WTC11 (cell line): ENCODE measurements around the gene SAP30L. TPM values are rescaled to one million over a fixed set of nuclear protein-coding genes. Genes with fewer than 3 reads are reported as not detected.

Experiments
- ATAC-seq: fragments of 200-7000 bp; cut with Tn5 transposase; 2 replicates; pipeline ENCODE4 v1.10.0; 2021; ENCODE audit warnings: mild to moderate bottlenecking, moderate library complexity
- Bru-seq: library from RNA; stranded (reverse); fragments of 400-500 nt; gene quantifications from one replicate; lab custom pipeline; 2021; lab: Mats Ljungman, UMichigan
- CTCF ChIA-PET: fragments of 300-600 bp; sonication (Branson Sonifier 250); formaldehyde crosslinking; loops from one replicate; lab custom pipeline; 2021; ENCODE audit warnings: antibody characterized with exemption; lab: Charles Lee
- POLR2A ChIA-PET: fragments of 350-600 bp; sonication (Branson Sonifier 250); formaldehyde crosslinking; loops from one replicate; lab custom pipeline; 2021; ENCODE audit warnings: antibody characterized with exemption; lab: Charles Lee
- DNase-seq: peaks from one replicate; pipeline ENCODE4 v3.0.0; 2021; ENCODE audit warnings: low spot score
- H3K27ac Mint-ChIP-seq: 2 replicates; pipeline ENCODE4 v1.8.0; 2021; ENCODE audit warnings: mixed read lengths
- H3K27me3 Mint-ChIP-seq: 2 replicates; pipeline ENCODE4 v1.8.0; 2021; ENCODE audit warnings: low read depth, mild to moderate bottlenecking, moderate library complexity, mixed read lengths
- H3K36me3 Mint-ChIP-seq: 2 replicates; pipeline ENCODE4 v1.8.0; 2021; ENCODE audit warnings: mixed read lengths
- H3K4me1 Mint-ChIP-seq: 2 replicates; pipeline ENCODE4 v1.8.0; 2022; ENCODE audit warnings: mixed read lengths
- H3K4me3 Mint-ChIP-seq: 2 replicates; pipeline ENCODE4 v1.8.0; 2021; ENCODE audit warnings: mild to moderate bottlenecking, moderate library complexity, mixed read lengths
- H3K9me3 Mint-ChIP-seq: 2 replicates; pipeline ENCODE4 v1.8.0; 2021; ENCODE audit warnings: mixed read lengths
- CREM ChIP-seq: sonication (generic); formaldehyde crosslinking; IDR thresholded peaks from 2 replicates; pipeline ENCODE4 v1.8.1; 2022; ENCODE audit warnings: mild to moderate bottlenecking, missing genetic modification reagents, moderate library complexity
- ELF4 ChIP-seq: sonication (generic); formaldehyde crosslinking; IDR thresholded peaks from 2 replicates; pipeline ENCODE4 v1.8.1; 2022; ENCODE audit warnings: low read depth, mild to moderate bottlenecking, moderate library complexity, missing genetic modification reagents
- EMX1 ChIP-seq: fragments of 250-450 bp; sonication (Bioruptor Pico); IDR thresholded peaks from 2 replicates; pipeline ENCODE4 v1.8.0; 2021; ENCODE audit warnings: mild to moderate bottlenecking
- ETV6 ChIP-seq: sonication (generic); formaldehyde crosslinking; IDR thresholded peaks from 2 replicates; pipeline ENCODE4 v1.8.1; 2022; ENCODE audit warnings: mild to moderate bottlenecking, missing genetic modification reagents
- FOXK1 ChIP-seq: sonication (generic); formaldehyde crosslinking; IDR thresholded peaks from 2 replicates; pipeline ENCODE4 v1.8.0; 2022; ENCODE audit warnings: mild to moderate bottlenecking, moderate library complexity, missing genetic modification reagents
- GABPB1 ChIP-seq: sonication (generic); formaldehyde crosslinking; IDR thresholded peaks from 2 replicates; pipeline ENCODE4 v1.8.1; 2023; ENCODE audit warnings: mild to moderate bottlenecking, missing genetic modification reagents
- IRF2 ChIP-seq: sonication (generic); formaldehyde crosslinking; IDR thresholded peaks from 2 replicates; pipeline ENCODE4 v1.8.0; 2022; ENCODE audit warnings: low read depth, missing genetic modification reagents, borderline replicate concordance
- JUN ChIP-seq: sonication (generic); formaldehyde crosslinking; IDR thresholded peaks from 2 replicates; pipeline ENCODE4 v1.8.0; 2023; ENCODE audit warnings: mild to moderate bottlenecking, missing genetic modification reagents
- NFYB ChIP-seq: sonication (generic); formaldehyde crosslinking; conservative IDR thresholded peaks from 2 replicates; pipeline ENCODE4 v1.8.0; 2022; ENCODE audit warnings: low read depth, missing genetic modification reagents
- NR1H2 ChIP-seq: sonication (generic); formaldehyde crosslinking; IDR thresholded peaks from 2 replicates; pipeline ENCODE4 v1.9.0; 2021; ENCODE audit warnings: mild to moderate bottlenecking, moderate library complexity, missing genetic modification reagents
- SP1 ChIP-seq: sonication (generic); formaldehyde crosslinking; conservative IDR thresholded peaks from 2 replicates; pipeline ENCODE4 v1.8.1; 2022; ENCODE audit warnings: missing genetic modification reagents
- ZNF396 ChIP-seq: fragments of 250-450 bp; sonication (Bioruptor Pico); IDR thresholded peaks from 2 replicates; pipeline ENCODE4 v1.8.0; 2021; ENCODE audit warnings: mild to moderate bottlenecking, moderate library complexity, borderline replicate concordance
- long read RNA-seq, 3 experiments: library from RNA in 1 of 3; library from capped mRNA in 1 of 3; library from polyadenylated mRNA in 1 of 3; unstranded in 2 of 3; stranded (forward) in 1 of 3; transcript quantifications; one replicate each; pipeline ENCODE4 v2.0.0, GENCODE V29; 2021
- total RNA-seq: library from RNA; stranded (reverse); gene quantifications from 3 replicates; pipeline ENCODE4 v1.2.3, GENCODE V29; 2021
- TF ChIP-seq, protein P1 (sequence below): fragments of 200-600 bp; IDR thresholded peaks from 2 replicates; pipeline ENCODE4 v1.8.0; 2022; ENCODE audit warnings: antibody characterized with exemption
- TF ChIP-seq, protein P2 (sequence below): sonication (generic); formaldehyde crosslinking; IDR thresholded peaks from 2 replicates; pipeline ENCODE4 v1.8.0; 2022; ENCODE audit warnings: mild to moderate bottlenecking, missing genetic modification reagents
- TF ChIP-seq, protein P3 (sequence below): sonication (generic); formaldehyde crosslinking; IDR thresholded peaks from 2 replicates; pipeline ENCODE4 v1.8.0; 2022; ENCODE audit warnings: mild to moderate bottlenecking, missing genetic modification reagents
- TF ChIP-seq, protein P4 (sequence below): sonication (generic); formaldehyde crosslinking; conservative IDR thresholded peaks from 2 replicates; pipeline ENCODE4 v1.8.1; 2022; ENCODE audit warnings: mild to moderate bottlenecking, missing genetic modification reagents
- TF ChIP-seq, protein P5 (sequence below): sonication (generic); formaldehyde crosslinking; IDR thresholded peaks from 2 replicates; pipeline ENCODE4 v1.8.1; 2023; ENCODE audit warnings: mild to moderate bottlenecking, missing genetic modification reagents, moderate library complexity
- TF ChIP-seq, protein P6 (sequence below): sonication (generic); formaldehyde crosslinking; IDR thresholded peaks from 2 replicates; pipeline ENCODE4 v1.8.0; 2022; ENCODE audit warnings: mild to moderate bottlenecking, missing genetic modification reagents
- TF ChIP-seq, protein P7 (sequence below): sonication (generic); formaldehyde crosslinking; IDR thresholded peaks from 2 replicates; pipeline ENCODE4 v1.8.1; 2022; ENCODE audit warnings: missing genetic modification reagents, borderline replicate concordance

The SAP30L gene, protein sequence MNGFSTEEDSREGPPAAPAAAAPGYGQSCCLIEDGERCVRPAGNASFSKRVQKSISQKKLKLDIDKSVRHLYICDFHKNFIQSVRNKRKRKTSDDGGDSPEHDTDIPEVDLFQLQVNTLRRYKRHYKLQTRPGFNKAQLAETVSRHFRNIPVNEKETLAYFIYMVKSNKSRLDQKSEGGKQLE
- total RNA-seq (25.6 to 33.5 TPM (median 32.0 TPM) in 3 replicates), Bru-seq, nascent RNA (percentile 76 among the genes with signal in this experiment)
- long read RNA-seq, experiment 1, full-length matches to known transcripts: 64 of 87 reads
- long read RNA-seq, experiment 1, partial matches to known transcripts: 2 of 87 reads
- long read RNA-seq, experiment 1, other reads (novel, unspliced or antisense): 21 of 87 reads
- long read RNA-seq, experiment 2, full-length matches to known transcripts: 17 of 26 reads
- long read RNA-seq, experiment 2, partial matches to known transcripts: 0 of 26 reads
- long read RNA-seq, experiment 2, other reads (novel, unspliced or antisense): 9 of 26 reads
- long read RNA-seq, experiment 3, partial matches to known transcripts: 0 of 1 reads
- long read RNA-seq, experiment 3, other reads (novel, unspliced or antisense): 0 of 1 reads

DNA sequence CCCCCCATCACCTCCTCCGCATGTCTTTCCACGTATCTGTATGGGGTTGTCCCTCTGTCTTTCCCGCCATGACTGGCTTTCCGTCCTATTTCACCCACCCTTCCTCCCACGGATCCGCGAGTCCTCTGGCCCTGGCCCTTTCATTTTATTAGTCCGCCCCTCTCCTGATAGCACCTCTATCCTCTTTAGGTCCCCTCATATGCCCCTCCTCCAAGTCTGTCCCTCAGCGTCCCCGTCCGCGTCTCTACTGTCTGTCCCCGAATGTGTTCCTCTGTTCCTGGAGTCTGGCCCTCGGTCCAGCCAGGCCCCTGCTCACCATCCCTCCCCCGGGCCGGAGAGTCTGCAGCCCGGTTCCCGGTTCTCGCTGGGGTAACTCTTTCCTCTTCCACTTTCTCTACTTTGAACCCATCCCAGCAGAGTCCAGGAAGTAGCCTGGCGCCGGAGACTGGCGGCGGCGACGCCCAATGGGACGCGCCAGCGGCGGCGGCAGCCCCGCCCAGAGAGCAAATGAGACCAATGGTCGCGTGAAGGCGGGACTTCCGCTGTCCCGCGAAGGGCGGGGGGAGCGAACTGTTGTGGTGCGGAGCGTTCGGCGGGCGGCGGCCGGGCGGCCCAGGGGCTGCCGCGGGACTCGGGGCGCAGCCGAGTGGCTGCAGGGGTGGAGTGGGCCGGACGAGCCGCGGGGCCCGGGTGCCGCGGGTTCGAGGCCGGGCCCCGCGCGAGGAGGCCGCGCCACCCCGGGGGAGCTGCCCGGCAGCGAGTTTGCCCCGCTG is at the start of gene SAP30L:
Gene SAP30L, plus strand, starts transcription at position 576 of the 773 bp plus-strand sequence. CDS start 608 bp downstream, outside the sequence.
- H3K27me3 Mint-ChIP-seq: peaks cover 8% of the 10 kb centered on the region
- peak within 1 kb of the TSS; percentile 47 for H3K27ac Mint-ChIP-seq
- H3K4me1 Mint-ChIP-seq: peaks cover 18% of the 10 kb centered on the region
- ChIA-PET POLR2A (no interaction called here), CTCF (interaction anchor here (0.6 to 2.1 kb wide), 4 partner anchors 16 to 24 kb away, joined by 3 to 15 read pairs (median 6); no protein-coding TSS in a partner anchor)
- ATAC-seq (peak; percentile 91), DNase-seq (peak; percentile 97)
- H3K36me3 Mint-ChIP-seq: peaks cover 15% of the 10 kb centered on the region; the same call in 1 of the 2 replicates
- TF ChIP-seq, protein P1, sequence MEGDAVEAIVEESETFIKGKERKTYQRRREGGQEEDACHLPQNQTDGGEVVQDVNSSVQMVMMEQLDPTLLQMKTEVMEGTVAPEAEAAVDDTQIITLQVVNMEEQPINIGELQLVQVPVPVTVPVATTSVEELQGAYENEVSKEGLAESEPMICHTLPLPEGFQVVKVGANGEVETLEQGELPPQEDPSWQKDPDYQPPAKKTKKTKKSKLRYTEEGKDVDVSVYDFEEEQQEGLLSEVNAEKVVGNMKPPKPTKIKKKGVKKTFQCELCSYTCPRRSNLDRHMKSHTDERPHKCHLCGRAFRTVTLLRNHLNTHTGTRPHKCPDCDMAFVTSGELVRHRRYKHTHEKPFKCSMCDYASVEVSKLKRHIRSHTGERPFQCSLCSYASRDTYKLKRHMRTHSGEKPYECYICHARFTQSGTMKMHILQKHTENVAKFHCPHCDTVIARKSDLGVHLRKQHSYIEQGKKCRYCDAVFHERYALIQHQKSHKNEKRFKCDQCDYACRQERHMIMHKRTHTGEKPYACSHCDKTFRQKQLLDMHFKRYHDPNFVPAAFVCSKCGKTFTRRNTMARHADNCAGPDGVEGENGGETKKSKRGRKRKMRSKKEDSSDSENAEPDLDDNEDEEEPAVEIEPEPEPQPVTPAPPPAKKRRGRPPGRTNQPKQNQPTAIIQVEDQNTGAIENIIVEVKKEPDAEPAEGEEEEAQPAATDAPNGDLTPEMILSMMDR: no peak
- TF ChIP-seq GABPB1 (CRISPR knock-in tag): peak; percentile 50; the same call in 1 of the 2 replicates
- TF ChIP-seq, protein P2, sequence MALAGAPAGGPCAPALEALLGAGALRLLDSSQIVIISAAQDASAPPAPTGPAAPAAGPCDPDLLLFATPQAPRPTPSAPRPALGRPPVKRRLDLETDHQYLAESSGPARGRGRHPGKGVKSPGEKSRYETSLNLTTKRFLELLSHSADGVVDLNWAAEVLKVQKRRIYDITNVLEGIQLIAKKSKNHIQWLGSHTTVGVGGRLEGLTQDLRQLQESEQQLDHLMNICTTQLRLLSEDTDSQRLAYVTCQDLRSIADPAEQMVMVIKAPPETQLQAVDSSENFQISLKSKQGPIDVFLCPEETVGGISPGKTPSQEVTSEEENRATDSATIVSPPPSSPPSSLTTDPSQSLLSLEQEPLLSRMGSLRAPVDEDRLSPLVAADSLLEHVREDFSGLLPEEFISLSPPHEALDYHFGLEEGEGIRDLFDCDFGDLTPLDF: no peak
- 0 out of 2 replicates have a peak, but pooled peaks have one; percentile 22 for TF ChIP-seq FOXK1 (CRISPR knock-in tag)
- TF ChIP-seq, protein P3, sequence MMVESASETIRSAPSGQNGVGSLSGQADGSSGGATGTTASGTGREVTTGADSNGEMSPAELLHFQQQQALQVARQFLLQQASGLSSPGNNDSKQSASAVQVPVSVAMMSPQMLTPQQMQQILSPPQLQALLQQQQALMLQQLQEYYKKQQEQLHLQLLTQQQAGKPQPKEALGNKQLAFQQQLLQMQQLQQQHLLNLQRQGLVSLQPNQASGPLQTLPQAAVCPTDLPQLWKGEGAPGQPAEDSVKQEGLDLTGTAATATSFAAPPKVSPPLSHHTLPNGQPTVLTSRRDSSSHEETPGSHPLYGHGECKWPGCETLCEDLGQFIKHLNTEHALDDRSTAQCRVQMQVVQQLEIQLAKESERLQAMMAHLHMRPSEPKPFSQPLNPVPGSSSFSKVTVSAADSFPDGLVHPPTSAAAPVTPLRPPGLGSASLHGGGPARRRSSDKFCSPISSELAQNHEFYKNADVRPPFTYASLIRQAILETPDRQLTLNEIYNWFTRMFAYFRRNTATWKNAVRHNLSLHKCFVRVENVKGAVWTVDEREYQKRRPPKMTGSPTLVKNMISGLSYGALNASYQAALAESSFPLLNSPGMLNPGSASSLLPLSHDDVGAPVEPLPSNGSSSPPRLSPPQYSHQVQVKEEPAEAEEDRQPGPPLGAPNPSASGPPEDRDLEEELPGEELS (CRISPR knock-in tag): 0 out of 2 replicates have a peak, but pooled peaks have one; percentile 18
- no peak for TF ChIP-seq ETV6
- TF ChIP-seq, protein P4, sequence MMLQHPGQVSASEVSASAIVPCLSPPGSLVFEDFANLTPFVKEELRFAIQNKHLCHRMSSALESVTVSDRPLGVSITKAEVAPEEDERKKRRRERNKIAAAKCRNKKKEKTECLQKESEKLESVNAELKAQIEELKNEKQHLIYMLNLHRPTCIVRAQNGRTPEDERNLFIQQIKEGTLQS: no peak
- TF ChIP-seq, protein P5, sequence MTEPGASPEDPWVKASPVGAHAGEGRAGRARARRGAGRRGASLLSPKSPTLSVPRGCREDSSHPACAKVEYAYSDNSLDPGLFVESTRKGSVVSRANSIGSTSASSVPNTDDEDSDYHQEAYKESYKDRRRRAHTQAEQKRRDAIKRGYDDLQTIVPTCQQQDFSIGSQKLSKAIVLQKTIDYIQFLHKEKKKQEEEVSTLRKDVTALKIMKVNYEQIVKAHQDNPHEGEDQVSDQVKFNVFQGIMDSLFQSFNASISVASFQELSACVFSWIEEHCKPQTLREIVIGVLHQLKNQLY: no peak
- no peak for TF ChIP-seq ELF4
- TF ChIP-seq ZNF396 (CRISPR knock-in tag): no peak
- TF ChIP-seq NFYB (CRISPR knock-in tag): peak; percentile 98
- no peak for TF ChIP-seq EMX1 (CRISPR knock-in tag)
- TF ChIP-seq, protein P6, sequence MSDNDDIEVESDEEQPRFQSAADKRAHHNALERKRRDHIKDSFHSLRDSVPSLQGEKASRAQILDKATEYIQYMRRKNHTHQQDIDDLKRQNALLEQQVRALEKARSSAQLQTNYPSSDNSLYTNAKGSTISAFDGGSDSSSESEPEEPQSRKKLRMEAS (CRISPR knock-in tag): 0 out of 2 replicates have a peak, but pooled peaks have one; percentile 22
- no peak for TF ChIP-seq IRF2
- TF ChIP-seq, protein P7, sequence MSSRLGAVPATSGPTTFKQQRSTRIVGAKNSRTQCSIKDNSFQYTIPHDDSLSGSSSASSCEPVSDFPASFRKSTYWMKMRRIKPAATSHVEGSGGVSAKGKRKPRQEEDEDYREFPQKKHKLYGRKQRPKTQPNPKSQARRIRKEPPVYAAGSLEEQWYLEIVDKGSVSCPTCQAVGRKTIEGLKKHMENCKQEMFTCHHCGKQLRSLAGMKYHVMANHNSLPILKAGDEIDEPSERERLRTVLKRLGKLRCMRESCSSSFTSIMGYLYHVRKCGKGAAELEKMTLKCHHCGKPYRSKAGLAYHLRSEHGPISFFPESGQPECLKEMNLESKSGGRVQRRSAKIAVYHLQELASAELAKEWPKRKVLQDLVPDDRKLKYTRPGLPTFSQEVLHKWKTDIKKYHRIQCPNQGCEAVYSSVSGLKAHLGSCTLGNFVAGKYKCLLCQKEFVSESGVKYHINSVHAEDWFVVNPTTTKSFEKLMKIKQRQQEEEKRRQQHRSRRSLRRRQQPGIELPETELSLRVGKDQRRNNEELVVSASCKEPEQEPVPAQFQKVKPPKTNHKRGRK: no peak
- peak; percentile 97 for TF ChIP-seq SP1 (CRISPR knock-in tag)
- TF ChIP-seq JUN (CRISPR knock-in tag): peak; percentile 51; the same call in 1 of the 2 replicates
- no peak for TF ChIP-seq NR1H2 (CRISPR knock-in tag)
- no peak for TF ChIP-seq CREM (CRISPR knock-in tag)
- H3K4me3 Mint-ChIP-seq: peak within 1 kb of the TSS; percentile 98
- no peaks in the 10 kb centered on the region for H3K9me3 Mint-ChIP-seq
